Liver (tissue), 9 donors: ENCODE results near the gene DNAJC4. TPM values are rescaled to one million over a fixed set of nuclear protein-coding genes. Genes with fewer than 3 reads are reported as not detected.

ENCODE experiments used
- DNase-seq: peaks from one replicate; pipeline ENCODE4 v3.0.0-alpha.2; 2017; ENCODE audit warnings: low spot score
- H3K27ac ChIP-seq, 2 donors: one replicate each; pipeline ENCODE4 v1.7.0; 2013; ENCODE audit warnings: inconsistent platforms in 2 of 2, low read length in 2 of 2, control low read depth in 1 of 2, low read depth in 1 of 2, mild to moderate bottlenecking in 1 of 2
- H3K27me3 ChIP-seq, 4 donors: one replicate each; pipeline versions ENCODE4 v1.6.1 to v1.7.0; 2013; ENCODE audit warnings: low read length in 3 of 4, inconsistent platforms in 1 of 4, mild to moderate bottlenecking in 1 of 4, moderate library complexity in 1 of 4; ENCODE audit not compliant: control insufficient read depth in 4 of 4, insufficient read depth in 4 of 4
- H3K36me3 ChIP-seq, 4 donors: one replicate each; pipeline versions ENCODE4 v1.6.1 to v1.7.0; 2013; ENCODE audit warnings: low read length in 3 of 4, mild to moderate bottlenecking in 3 of 4, low read depth in 1 of 4, moderate library complexity in 1 of 4; ENCODE audit not compliant: control insufficient read depth in 4 of 4, insufficient read depth in 3 of 4
- H3K4me1 ChIP-seq, 4 donors: one replicate each; pipeline versions ENCODE4 v1.6.1 to v1.7.0; 2013; ENCODE audit warnings: low read length in 3 of 4, mild to moderate bottlenecking in 3 of 4, moderate library complexity in 1 of 4; ENCODE audit not compliant: control insufficient read depth in 4 of 4, insufficient read depth in 4 of 4
- H3K4me3 ChIP-seq, 3 donors: one replicate each; pipeline versions ENCODE4 v1.6.1 to v1.7.0; 2013; ENCODE audit warnings: low read length in 3 of 3, control low read depth in 1 of 3, low read depth in 1 of 3, mild to moderate bottlenecking in 1 of 3
- H3K9ac ChIP-seq, 2 donors: one replicate each; pipeline ENCODE4 v1.7.0; 2013; ENCODE audit warnings: low read length in 2 of 2, mild to moderate bottlenecking in 2 of 2, moderate library complexity in 2 of 2, control low read depth in 1 of 2, low read depth in 1 of 2
- H3K9me3 ChIP-seq, 4 donors: one replicate each; pipeline versions ENCODE4 v1.6.1 to v1.7.0; 2013; ENCODE audit warnings: low read length in 3 of 4; ENCODE audit not compliant: control insufficient read depth in 4 of 4
- EGR1 ChIP-seq, 2 donors: IDR thresholded peaks; 2 replicates each; pipeline ENCODE4 v1.6.1; 2016 to 2018; ENCODE audit warnings: antibody characterized with exemption in 2 of 2, low read depth in 2 of 2
- FOXA1 ChIP-seq: IDR thresholded peaks from 2 replicates; pipeline ENCODE4 v1.6.1; 2016; ENCODE audit warnings: antibody characterized with exemption
- FOXA2 ChIP-seq: IDR thresholded peaks from 2 replicates; pipeline ENCODE4 v1.6.1; 2016; ENCODE audit warnings: antibody characterized with exemption
- GABPA ChIP-seq, 2 donors: IDR thresholded peaks in 1 of 2; conservative IDR thresholded peaks in 1 of 2; 2 replicates each; pipeline ENCODE4 v1.6.1; 2016; ENCODE audit warnings: antibody characterized with exemption in 2 of 2, mild to moderate bottlenecking in 1 of 2, moderate library complexity in 1 of 2
- HNF4A ChIP-seq, 2 donors: conservative IDR thresholded peaks; 2 replicates each; pipeline ENCODE4 v1.6.1; 2016; ENCODE audit warnings: antibody characterized with exemption in 2 of 2, mild to moderate bottlenecking in 2 of 2
- HNF4G ChIP-seq: IDR thresholded peaks from 2 replicates; pipeline ENCODE4 v1.6.1; 2016; ENCODE audit warnings: antibody characterized with exemption
- JUND ChIP-seq, 2 donors: IDR thresholded peaks; 2 replicates each; pipeline ENCODE4 v1.6.1; 2016; ENCODE audit warnings: antibody characterized with exemption in 2 of 2
- NR2F2 ChIP-seq: IDR thresholded peaks from 2 replicates; pipeline ENCODE4 v1.6.1; 2016; ENCODE audit warnings: antibody characterized with exemption
- RAD21 ChIP-seq, 2 donors: IDR thresholded peaks; 2 replicates each; pipeline ENCODE4 v1.6.1; 2016; ENCODE audit warnings: antibody characterized with exemption in 2 of 2, mild to moderate bottlenecking in 2 of 2
- RXRA ChIP-seq, 2 donors: IDR thresholded peaks; 2 replicates each; pipeline ENCODE4 v1.6.1; 2017 to 2018; ENCODE audit warnings: antibody characterized with exemption in 2 of 2, mild to moderate bottlenecking in 1 of 2
- SP1 ChIP-seq: IDR thresholded peaks from 2 replicates; pipeline ENCODE4 v1.6.1; 2018; ENCODE audit warnings: antibody characterized with exemption, mild to moderate bottlenecking
- TAF1 ChIP-seq: conservative IDR thresholded peaks from 2 replicates; pipeline ENCODE4 v1.6.1; 2016; ENCODE audit warnings: antibody characterized with exemption, mild to moderate bottlenecking
- YY1 ChIP-seq: IDR thresholded peaks from 2 replicates; pipeline ENCODE4 v1.6.1; 2016; ENCODE audit warnings: antibody characterized with exemption, mild to moderate bottlenecking
- WGBS: extraction: QIAGEN DNeasy Blood & Tissue Kit; methylation state at CpG from one replicate; pipeline ENCODE4 v1.1.7; 2013; 5-methylcytosine and 5-hydroxymethylcytosine counted together
- polyA plus RNA-seq, 2 donors: library from polyadenylated mRNA; stranded (reverse) in 1 of 2; unstranded in 1 of 2; fragments of 200-250 nt in 1 of 2; fragments of >200 nt in 1 of 2; fragmentation: Nextera tagmentation in 1 of 2; extraction: Ambion mirVana in 1 of 2; gene quantifications; one replicate each; pipeline versions ENCODE4 v1.2.1 to v1.2.3, GENCODE V29; 2013 to 2015
- total RNA-seq, 2 donors: library from RNA; depleted of rRNA; stranded (reverse); fragments of >200 nt; gene quantifications; one replicate each; pipeline ENCODE4 v1.2.3, GENCODE V29; 2014
- TF ChIP-seq, protein P1 (sequence below): IDR thresholded peaks from 2 replicates; pipeline ENCODE4 v1.6.1; 2016; ENCODE audit warnings: antibody characterized with exemption
- TF ChIP-seq, protein P2 (sequence below): IDR thresholded peaks from 2 replicates; pipeline ENCODE4 v1.6.1; 2016; ENCODE audit warnings: antibody characterized with exemption, mild to moderate bottlenecking
- TF ChIP-seq, protein P3 (sequence below): IDR thresholded peaks from 2 replicates; pipeline ENCODE4 v1.6.1; 2016; ENCODE audit warnings: antibody characterized with exemption
- TF ChIP-seq, protein P4 (sequence below): IDR thresholded peaks from 2 replicates; pipeline ENCODE4 v1.6.1; 2016; ENCODE audit warnings: antibody characterized with exemption
- TF ChIP-seq, protein P5 (sequence below): fragments of 150-350 bp; IDR thresholded peaks from 2 replicates; pipeline ENCODE4 v1.5.1; 2017; ENCODE audit warnings: improper control_type of control experiment, low read depth, low read length; ENCODE audit not compliant: missing input control
- donor health status: healthy.
- donor health status: healthy.
- donor health status: healthy.
- donor health status: healthy.
- donor health status: healthy.

Gene DNAJC4
- total and polyA plus RNA-seq, 4 donors, result 8.5 to 25.9 (median 23.5) TPM

DNA sequence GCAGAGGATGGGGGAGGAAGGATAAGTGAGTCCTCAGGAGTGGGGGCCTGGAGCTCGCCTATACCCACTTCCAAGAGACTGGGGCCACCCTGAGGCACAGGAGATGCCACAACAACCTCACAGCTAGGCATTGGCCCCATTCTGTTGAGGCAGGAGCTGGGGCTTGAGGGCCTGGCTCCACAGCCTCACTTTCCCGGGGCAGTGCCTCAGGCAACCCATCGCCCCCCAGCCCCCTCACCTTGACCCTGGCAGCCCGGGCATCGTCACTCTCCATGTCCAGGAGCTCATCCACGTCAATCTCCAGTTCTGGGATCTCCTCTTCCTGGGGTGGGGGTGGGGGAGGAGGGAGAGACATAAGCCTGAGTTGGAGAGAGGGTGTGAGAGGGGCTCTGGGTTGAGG is 14.6 kb downstream of the DNAJC4 start:
- Histone ChIP-seq H3K4me1 (peaks cover 16 to 62% (median 46%) of the 10 kb centered on the region in 4 donors), H3K9ac (peak overlapping the region in 1 of 2 donors; percentile 36), H3K27ac (peak overlapping the region; percentile 90 to 92), H3K27me3 (no peaks in the 10 kb centered on the region), H3K9me3 (no peaks in the 10 kb centered on the region), H3K4me3 (peak overlapping the region in 2 of 3 donors; percentile 89 to 92), H3K36me3 (peaks cover 0 to 6% (median 4%) of the 10 kb centered on the region in 4 donors)
- TF ChIP-seq RAD21 (IDR thresholded peaks at IDR 0.05) (no peak), YY1 (no peak), FOXA1 (no peak), SP1 (no peak), HNF4G (no peak), TAF1 (no peak), FOXA2 (no peak), HNF4A (conservative IDR thresholded peaks at IDR 0.05) (no peak), EGR1 (IDR thresholded peaks at IDR 0.05; ENCODE audit: low read depth in 2 of 2) (no peak), JUND (IDR thresholded peaks at IDR 0.05) (no peak), GABPA (IDR thresholded peaks at IDR 0.05 in 1 of 2, conservative IDR thresholded peaks at IDR 0.05 in 1 of 2) (no peak), RXRA (IDR thresholded peaks at IDR 0.05) (no peak), NR2F2 (no peak)
- TF ChIP-seq, protein P1, sequence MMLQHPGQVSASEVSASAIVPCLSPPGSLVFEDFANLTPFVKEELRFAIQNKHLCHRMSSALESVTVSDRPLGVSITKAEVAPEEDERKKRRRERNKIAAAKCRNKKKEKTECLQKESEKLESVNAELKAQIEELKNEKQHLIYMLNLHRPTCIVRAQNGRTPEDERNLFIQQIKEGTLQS, result no peak
- TF ChIP-seq, protein P2, sequence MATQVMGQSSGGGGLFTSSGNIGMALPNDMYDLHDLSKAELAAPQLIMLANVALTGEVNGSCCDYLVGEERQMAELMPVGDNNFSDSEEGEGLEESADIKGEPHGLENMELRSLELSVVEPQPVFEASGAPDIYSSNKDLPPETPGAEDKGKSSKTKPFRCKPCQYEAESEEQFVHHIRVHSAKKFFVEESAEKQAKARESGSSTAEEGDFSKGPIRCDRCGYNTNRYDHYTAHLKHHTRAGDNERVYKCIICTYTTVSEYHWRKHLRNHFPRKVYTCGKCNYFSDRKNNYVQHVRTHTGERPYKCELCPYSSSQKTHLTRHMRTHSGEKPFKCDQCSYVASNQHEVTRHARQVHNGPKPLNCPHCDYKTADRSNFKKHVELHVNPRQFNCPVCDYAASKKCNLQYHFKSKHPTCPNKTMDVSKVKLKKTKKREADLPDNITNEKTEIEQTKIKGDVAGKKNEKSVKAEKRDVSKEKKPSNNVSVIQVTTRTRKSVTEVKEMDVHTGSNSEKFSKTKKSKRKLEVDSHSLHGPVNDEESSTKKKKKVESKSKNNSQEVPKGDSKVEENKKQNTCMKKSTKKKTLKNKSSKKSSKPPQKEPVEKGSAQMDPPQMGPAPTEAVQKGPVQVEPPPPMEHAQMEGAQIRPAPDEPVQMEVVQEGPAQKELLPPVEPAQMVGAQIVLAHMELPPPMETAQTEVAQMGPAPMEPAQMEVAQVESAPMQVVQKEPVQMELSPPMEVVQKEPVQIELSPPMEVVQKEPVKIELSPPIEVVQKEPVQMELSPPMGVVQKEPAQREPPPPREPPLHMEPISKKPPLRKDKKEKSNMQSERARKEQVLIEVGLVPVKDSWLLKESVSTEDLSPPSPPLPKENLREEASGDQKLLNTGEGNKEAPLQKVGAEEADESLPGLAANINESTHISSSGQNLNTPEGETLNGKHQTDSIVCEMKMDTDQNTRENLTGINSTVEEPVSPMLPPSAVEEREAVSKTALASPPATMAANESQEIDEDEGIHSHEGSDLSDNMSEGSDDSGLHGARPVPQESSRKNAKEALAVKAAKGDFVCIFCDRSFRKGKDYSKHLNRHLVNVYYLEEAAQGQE, result no peak
- TF ChIP-seq, protein P3, sequence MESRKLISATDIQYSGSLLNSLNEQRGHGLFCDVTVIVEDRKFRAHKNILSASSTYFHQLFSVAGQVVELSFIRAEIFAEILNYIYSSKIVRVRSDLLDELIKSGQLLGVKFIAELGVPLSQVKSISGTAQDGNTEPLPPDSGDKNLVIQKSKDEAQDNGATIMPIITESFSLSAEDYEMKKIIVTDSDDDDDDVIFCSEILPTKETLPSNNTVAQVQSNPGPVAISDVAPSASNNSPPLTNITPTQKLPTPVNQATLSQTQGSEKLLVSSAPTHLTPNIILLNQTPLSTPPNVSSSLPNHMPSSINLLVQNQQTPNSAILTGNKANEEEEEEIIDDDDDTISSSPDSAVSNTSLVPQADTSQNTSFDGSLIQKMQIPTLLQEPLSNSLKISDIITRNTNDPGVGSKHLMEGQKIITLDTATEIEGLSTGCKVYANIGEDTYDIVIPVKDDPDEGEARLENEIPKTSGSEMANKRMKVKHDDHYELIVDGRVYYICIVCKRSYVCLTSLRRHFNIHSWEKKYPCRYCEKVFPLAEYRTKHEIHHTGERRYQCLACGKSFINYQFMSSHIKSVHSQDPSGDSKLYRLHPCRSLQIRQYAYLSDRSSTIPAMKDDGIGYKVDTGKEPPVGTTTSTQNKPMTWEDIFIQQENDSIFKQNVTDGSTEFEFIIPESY, result no peak
- TF ChIP-seq, protein P4, sequence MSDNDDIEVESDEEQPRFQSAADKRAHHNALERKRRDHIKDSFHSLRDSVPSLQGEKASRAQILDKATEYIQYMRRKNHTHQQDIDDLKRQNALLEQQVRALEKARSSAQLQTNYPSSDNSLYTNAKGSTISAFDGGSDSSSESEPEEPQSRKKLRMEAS, result no peak
- TF ChIP-seq, protein P5, sequence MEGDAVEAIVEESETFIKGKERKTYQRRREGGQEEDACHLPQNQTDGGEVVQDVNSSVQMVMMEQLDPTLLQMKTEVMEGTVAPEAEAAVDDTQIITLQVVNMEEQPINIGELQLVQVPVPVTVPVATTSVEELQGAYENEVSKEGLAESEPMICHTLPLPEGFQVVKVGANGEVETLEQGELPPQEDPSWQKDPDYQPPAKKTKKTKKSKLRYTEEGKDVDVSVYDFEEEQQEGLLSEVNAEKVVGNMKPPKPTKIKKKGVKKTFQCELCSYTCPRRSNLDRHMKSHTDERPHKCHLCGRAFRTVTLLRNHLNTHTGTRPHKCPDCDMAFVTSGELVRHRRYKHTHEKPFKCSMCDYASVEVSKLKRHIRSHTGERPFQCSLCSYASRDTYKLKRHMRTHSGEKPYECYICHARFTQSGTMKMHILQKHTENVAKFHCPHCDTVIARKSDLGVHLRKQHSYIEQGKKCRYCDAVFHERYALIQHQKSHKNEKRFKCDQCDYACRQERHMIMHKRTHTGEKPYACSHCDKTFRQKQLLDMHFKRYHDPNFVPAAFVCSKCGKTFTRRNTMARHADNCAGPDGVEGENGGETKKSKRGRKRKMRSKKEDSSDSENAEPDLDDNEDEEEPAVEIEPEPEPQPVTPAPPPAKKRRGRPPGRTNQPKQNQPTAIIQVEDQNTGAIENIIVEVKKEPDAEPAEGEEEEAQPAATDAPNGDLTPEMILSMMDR, result no peak
- WGBS, result 23% methylated on average over 6 of the region's 6 CpGs
- no peak for DNase-seq
